ENCODE data around the gene JPH3. TPM values are rescaled to one million over a fixed set of nuclear protein-coding genes. Genes with fewer than 3 reads are reported as not detected.

The JPH3 gene
- total RNA-seq, 1 experiment from 2014 or later: 32.7 TPM

DNA sequence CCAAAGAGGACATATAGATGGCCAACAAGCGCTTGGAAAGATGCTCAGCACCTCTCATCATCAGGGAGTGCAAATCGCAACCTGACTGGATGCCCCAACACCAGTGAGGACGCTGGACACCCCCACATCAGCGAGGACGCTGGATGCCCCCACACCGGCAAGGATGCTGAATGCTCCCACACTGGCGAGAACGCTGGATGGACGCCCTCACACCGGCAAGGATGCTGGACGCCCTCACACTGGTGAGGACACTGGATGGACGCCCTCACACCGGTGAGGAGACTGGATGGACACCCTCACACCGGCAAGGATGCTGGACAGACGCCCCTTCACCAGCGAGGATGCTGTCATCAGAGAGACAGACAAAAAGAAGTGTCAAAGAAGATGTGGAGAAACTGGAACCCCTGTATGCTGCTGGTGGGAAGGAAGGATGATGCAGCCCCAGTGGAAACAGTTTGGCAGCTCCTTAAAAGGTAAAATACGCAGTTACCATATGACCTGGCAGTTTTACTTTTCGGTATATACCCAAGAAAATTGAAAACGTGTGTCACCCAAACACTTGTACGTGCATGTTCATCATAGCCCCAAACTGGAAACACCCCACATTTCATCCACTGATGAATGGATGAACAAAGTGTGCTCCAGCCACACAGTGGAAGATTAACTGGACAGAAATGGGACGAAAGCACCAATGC lies 10.1 kb upstream of the JPH3 start:
- peaks cover 3 to 7% of the 10 kb centered on the region in 2 experiments for H3K4me1 Mint-ChIP-seq
- no peak overlapping the region for H3K18ac ChIP-seq (ENCODE audit: insufficient read length, low read depth, low read length)
- no peak overlapping the region for H4K8ac ChIP-seq (replicated peaks; ENCODE audit: insufficient read length, low read depth, low read length)
- H3K27ac ChIP-seq (ENCODE audit: insufficient read length, low read depth, low read length): no peak overlapping the region
- H3K27me3 ChIP-seq (ENCODE audit: insufficient read depth, low read length): no peaks in the 10 kb centered on the region
- no peak overlapping the region for H3K4ac ChIP-seq (ENCODE audit: low read depth, low read length)
- no peaks in the 10 kb centered on the region for H3K79me1 ChIP-seq (ENCODE audit: insufficient read depth, low read depth, low read length, poor library complexity, severe bottlenecking)
- TF ChIP-seq CTCF (conservative IDR thresholded peaks at IDR 0.05): no peak
- H4K5ac ChIP-seq (ENCODE audit: insufficient read length, low read depth, low read length): no peak overlapping the region
- no peak overlapping the region for H3K4me2 ChIP-seq (ENCODE audit: insufficient read depth, insufficient read length, low read length)
- H2AK5ac ChIP-seq (ENCODE audit: insufficient read length, low read length): no peak overlapping the region
- no peak overlapping the region for H2BK15ac ChIP-seq (ENCODE audit: low read depth, low read length)
- no peak overlapping the region for H2BK20ac ChIP-seq (ENCODE audit: low read depth, low read length, poor library complexity, severe bottlenecking)
- H2BK12ac ChIP-seq (ENCODE audit: insufficient read length, low read depth, low read length): no peak overlapping the region
- H2BK5ac ChIP-seq (ENCODE audit: insufficient read length, low read length): no peak overlapping the region
- H4K20me1 ChIP-seq (ENCODE audit: control insufficient read depth, insufficient read depth, insufficient read length): no peaks in the 10 kb centered on the region
- no peaks in the 10 kb centered on the region for H3K79me2 ChIP-seq (ENCODE audit: insufficient read depth, low read length)
- H3K9me3 ChIP-seq (ENCODE audit: control insufficient read depth, low read depth, low read length): no peaks in the 10 kb centered on the region
- H2AFZ ChIP-seq (ENCODE audit: low read length): no peak overlapping the region
- WGBS (ENCODE audit: extremely low coverage, insufficient read length, low lambda C conversion rate): no CpG with 5 or more reads among the region's 21 CpGs
- no peak overlapping the region for H3T11ph ChIP-seq (ENCODE audit: low read length)
- no peaks in the 10 kb centered on the region for H3K23me2 ChIP-seq (ENCODE audit: insufficient read length, low read depth, low read length, poor library complexity, severe bottlenecking)
- H3K9me3 Mint-ChIP-seq: no peaks in the 10 kb centered on the region
- peaks cover 38% of the 10 kb centered on the region for H3K27me3 Mint-ChIP-seq (ENCODE audit: low read depth)
- H4K91ac ChIP-seq (ENCODE audit: insufficient read length, low read depth, low read length): no peak overlapping the region
- H3K14ac ChIP-seq (ENCODE audit: insufficient read depth, low read length): no peak overlapping the region
- H3K23ac ChIP-seq (ENCODE audit: insufficient read length, low read depth, low read length): no peak overlapping the region
- no peak overlapping the region for H3K56ac ChIP-seq (ENCODE audit: insufficient read length, low read depth, low read length)
- H3K36me3 Mint-ChIP-seq (ENCODE audit: insufficient read depth in 1 of 3, low read depth in 3 of 3): no peaks in the 10 kb centered on the region
- no peak overlapping the region for H3K27ac Mint-ChIP-seq
- no peaks in the 10 kb centered on the region for H3K4me1 ChIP-seq (ENCODE audit: insufficient read depth, low read length)
- no peak overlapping the region for H2BK120ac ChIP-seq (ENCODE audit: low read depth, low read length, poor library complexity, severe bottlenecking)
- no peak overlapping the region; a peak in 1 of 5 replicates for H3K4me3 Mint-ChIP-seq
- H3K9ac ChIP-seq (ENCODE audit: extremely low read depth, insufficient read length, low read length): no peak overlapping the region
- no peak for DNase-seq

Measured in H9 (cell line).